AG04450 (cell line): ENCODE results near the gene HMX1. TPM values are rescaled to one million over a fixed set of nuclear protein-coding genes. Genes with fewer than 3 reads are reported as not detected.

Source experiments
- CTCF ChIA-PET: fragments of 300-600, 350-600 bp; formaldehyde crosslinking; extraction: SDS; loops from one replicate; lab custom pipeline; 2022; ENCODE audit warnings: antibody characterized with exemption, inconsistent platforms; lab: Charles Lee
- POLR2A ChIA-PET: fragments of 350-600 bp; formaldehyde crosslinking; extraction: SDS; loops from one replicate; lab custom pipeline; 2021; ENCODE audit warnings: antibody characterized with exemption, inconsistent platforms; lab: Yijun Ruan, JAX
- DNase-seq: peaks from one replicate; pipeline ENCODE4 v3.0.0-alpha.2; 2011; ENCODE audit warnings: low read depth, low spot score
- H3K27ac ChIP-seq: one replicate; pipeline ENCODE4 v1.5.1; 2012; ENCODE audit warnings: low read depth, low read length, control low read depth
- H3K27me3 ChIP-seq: one replicate; pipeline ENCODE4 v1.6.0; 2012; ENCODE audit warnings: low read length; ENCODE audit not compliant: control insufficient read depth, insufficient read depth
- H3K4me3 ChIP-seq: 2 replicates; pipeline ENCODE4 v1.5.1; 2011; ENCODE audit warnings: mild to moderate bottlenecking, low read depth, low read length, control low read depth
- H3K9me3 ChIP-seq: 2 replicates; pipeline ENCODE4 v1.5.1; 2012; ENCODE audit warnings: low read length; ENCODE audit not compliant: control insufficient read depth, insufficient read depth
- CTCF ChIP-seq: IDR thresholded peaks from 2 replicates; pipeline ENCODE4 v1.5.1; 2011; ENCODE audit warnings: low read depth, low read length, control low read depth, inconsistent platforms
- polyA plus RNA-seq: library from polyadenylated mRNA; depleted of rRNA; stranded (reverse); fragments of >200 nt; gene quantifications from 2 replicates; pipeline ENCODE4 v1.2.3, GENCODE V29; 2011

The HMX1 gene
- polyA plus RNA-seq, 1 experiment: not detected

DNA sequence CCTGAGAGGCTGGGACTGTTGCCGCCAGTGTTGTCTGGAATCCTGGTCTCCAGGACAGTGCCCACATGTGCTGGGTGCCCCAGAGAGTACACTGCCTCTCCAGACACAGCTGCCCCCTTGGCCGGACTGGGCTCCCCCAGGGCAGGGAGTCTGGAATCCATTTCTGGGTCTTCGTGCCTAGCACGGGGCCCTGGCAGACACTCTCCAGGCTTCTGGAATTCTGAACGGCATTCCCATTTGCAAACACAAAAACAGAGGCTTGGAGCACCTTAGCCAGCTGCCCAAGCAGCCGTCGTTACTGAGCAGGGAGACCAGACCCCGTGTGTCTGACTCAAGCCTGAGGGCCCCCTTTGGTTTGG is 20.8 kb downstream of the HMX1 start:
- ChIA-PET POLR2A (no interaction called here), CTCF (no interaction called here)
- DNase-seq: no peak
- Histone ChIP-seq H3K9me3 (no peaks in the 10 kb centered on the region; the same call in 1 of the 2 replicates), H3K27ac (no peak overlapping the region), H3K27me3 (peaks cover 18% of the 10 kb centered on the region), H3K4me3 (no peak overlapping the region)
- TF ChIP-seq CTCF: no peak

GRCh38 chr4:8850074-8850829 is 21.4 kb downstream of the HMX1 start:
- Histone ChIP-seq H3K4me3 (no peak overlapping the region), H3K27me3 (peaks cover 15% of the 10 kb centered on the region), H3K9me3 (no peaks in the 10 kb centered on the region; the same call in 1 of the 2 replicates), H3K27ac (no peak overlapping the region)
- DNase-seq: no peak
- TF ChIP-seq CTCF: no peak
- POLR2A ChIA-PET: no interaction called here
- CTCF ChIA-PET: no interaction called here

DNA sequence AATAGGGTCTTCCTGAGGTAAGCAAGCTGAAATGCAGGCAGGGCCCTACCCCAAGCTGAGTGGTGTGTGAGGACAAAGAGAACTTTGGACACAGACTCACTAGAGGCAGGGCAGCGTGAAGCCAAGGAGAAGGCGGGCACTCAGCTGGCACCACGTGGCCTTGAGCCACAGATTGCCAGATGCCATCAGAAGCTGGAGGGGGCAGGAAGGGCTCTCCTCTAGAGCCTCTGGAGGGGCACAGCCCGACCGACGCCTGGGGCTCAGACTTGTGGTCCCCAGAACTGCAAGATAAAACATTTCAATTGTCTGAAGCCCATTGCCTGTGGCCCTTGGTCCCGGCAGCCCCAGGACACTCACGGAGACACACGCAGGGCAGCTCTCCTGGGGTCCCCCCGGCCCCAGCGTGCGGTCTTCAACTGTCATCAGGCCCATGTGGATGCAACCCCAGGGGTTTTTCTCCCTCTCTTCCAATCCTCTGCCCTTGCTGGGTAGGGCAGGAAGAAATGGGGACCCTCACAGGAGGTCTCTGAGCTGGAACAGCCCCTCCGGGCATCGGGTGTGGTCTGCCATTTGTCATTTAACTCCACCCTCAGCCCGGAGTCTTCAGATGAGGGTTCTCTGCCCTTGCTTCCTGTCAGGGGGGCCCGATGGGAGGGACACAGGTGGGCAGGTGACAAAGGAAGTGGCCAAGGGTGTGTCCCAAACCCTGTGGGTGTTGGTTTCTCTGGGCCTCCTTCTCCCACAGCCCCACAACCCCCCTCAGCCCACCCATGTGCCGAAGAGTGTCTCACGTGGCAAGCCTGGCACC is 22.2 kb downstream of the HMX1 start:
- POLR2A ChIA-PET: no interaction called here
- Histone ChIP-seq H3K9me3 (no peaks in the 10 kb centered on the region; the same call in 1 of the 2 replicates), H3K27ac (no peak overlapping the region), H3K4me3 (no peak overlapping the region), H3K27me3 (peaks cover 8% of the 10 kb centered on the region)
- CTCF ChIA-PET: no interaction called here
- DNase-seq: no peak
- no peak for TF ChIP-seq CTCF

- ChIA-PET POLR2A (no interaction called here), CTCF (no interaction called here)
- Histone ChIP-seq H3K9me3 (no peaks in the 10 kb centered on the region; the same call in 1 of the 2 replicates), H3K27ac (no peak overlapping the region), H3K4me3 (no peak overlapping the region), H3K27me3 (peaks cover 3% of the 10 kb centered on the region)
- DNase-seq: no peak
- no peak for TF ChIP-seq CTCF
Measured at GRCh38 chr4:8848507-8849265, 23.0 kb downstream of the HMX1 start.
